Measurements from ENCODE around the gene WDR19.
"Not testable (repeated sequence)": the region's sequence is repeated elsewhere in the genome, so short reads cannot be mapped to it uniquely, and the experiment has no call there.

Gene WDR19

GRCh38 chr4:39233783-39234182 lies 51.5 kb downstream of the WDR19 start:
- no peak for DNase-seq

- DNase-seq, result no peak
Observed at GRCh38 chr4:39235021-39235420, 52.7 kb downstream of the WDR19 start.

- DNase-seq, result no peak
Observed at GRCh38 chr4:39235696-39236095, 53.4 kb downstream of the WDR19 start.

- no peak for DNase-seq
Observed at GRCh38 chr4:39237179-39237578, 54.9 kb downstream of the WDR19 start.

DNA sequence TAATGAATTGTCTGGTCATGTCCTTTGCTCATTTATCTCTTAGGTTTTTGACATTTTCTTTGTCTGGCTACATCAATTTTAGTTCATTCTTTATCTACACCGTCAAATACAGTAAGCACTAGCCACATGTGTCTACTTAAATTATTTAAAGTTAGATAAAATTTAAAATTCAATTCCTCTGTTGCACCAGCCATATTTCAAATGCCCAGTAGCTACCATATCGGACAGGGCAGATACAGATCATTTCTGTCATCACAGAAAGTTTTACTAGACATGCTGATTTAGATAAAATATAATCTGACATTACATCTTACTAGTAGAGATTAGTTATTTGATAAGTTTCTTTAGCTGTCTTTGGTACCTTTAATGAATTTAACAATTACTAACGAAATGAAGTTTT lies 61.1 kb downstream of the WDR19 start:
- DNase-seq, result no peak

GRCh38 chr4:39255266-39255665 lies 72.9 kb downstream of the WDR19 start:
- DNase-seq, result no peak

- no peak for DNase-seq
Observed at GRCh38 chr4:39255871-39256270, 73.5 kb downstream of the WDR19 start.

DNA sequence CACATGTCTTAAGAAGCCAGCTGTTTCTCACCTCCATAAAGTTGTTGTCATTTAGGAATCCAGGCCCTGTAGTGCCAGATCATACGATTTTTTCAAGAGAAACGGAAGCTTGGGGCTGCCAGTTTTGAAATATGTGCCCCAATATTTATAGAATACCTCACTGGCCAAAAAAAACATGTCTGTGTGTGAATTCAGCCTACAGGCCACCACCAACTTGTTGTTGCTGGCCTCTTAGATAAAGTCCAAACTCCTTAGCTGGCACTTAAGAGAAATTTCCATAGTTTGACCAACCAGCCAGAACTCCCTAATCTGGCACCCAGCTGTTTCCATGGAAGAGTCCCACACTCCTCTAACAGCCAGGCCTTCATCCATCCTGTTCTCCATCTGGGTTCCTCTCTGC lies 74.1 kb downstream of the WDR19 start:
- DNase-seq, result no peak

- DNase-seq, result no peak
Observed at GRCh38 chr4:39259571-39260330, 77.4 kb downstream of the WDR19 start.

GRCh38 chr4:39263895-39264294 lies 81.6 kb downstream of the WDR19 start:
- DNase-seq, result peak; percentile 20

GRCh38 chr4:39274503-39274902 lies 92.2 kb downstream of the WDR19 start:
- no peak for DNase-seq

DNA sequence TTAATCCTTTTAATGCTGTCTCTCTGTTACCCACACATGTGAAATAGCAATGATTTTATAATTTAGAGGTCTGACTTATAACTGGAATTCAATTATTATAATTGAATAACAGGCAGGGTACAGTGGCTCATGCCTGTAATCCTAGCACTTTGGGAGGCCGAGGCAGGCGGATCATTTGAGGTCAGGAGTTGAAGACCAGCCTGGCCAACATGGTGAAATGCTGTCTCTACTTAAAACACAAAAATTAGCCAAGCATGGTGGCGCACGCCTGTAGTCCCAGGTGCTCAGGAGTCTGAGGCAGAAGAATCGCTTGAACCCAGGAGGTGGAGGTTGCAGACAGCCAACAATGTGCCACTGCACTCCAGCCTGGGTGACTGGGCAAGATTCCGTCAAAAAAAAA lies 95.3 kb downstream of the WDR19 start:
- DNase-seq, result not testable (repeated sequence)

DNA sequence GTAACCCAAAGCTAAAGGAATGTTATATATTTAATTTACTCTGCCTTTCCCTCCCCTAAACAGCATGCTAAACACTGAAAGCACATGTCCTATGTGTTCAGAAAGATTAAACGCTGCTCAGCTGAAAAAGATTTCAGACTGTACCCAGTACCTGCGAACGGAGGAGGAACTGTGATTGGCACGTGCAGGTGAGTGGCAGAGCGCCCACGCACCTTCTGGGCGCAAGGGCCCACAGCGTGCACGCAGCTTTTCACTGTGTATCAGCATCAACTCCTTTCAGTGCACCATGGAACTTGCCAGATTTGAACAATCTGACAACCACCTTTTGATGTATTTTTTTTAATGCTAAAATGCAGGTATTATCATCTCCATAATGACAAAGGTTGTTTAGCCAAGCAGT lies 96.1 kb downstream of the WDR19 start:
- DNase-seq, result no peak

DNA sequence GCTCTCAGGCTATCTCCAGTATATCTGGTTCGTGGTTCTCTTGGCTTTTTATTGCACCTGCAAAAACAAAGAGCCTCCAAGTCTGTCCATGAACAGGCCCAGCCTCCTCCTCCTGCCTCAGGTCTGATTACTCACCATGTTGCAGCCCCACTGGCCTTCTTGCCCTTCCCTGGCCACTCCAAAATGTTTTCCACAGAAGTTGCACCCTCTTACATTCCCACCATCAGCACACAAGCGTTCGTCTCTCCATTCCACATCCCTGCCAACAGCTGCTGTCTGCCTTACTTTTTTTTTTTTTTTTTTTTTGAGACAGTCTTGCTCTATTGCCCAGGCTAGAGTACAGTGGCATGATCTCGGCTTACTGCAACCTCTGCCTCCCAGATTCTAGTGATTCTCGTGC lies 97.1 kb downstream of the WDR19 start:
- DNase-seq, result no peak

DNA sequence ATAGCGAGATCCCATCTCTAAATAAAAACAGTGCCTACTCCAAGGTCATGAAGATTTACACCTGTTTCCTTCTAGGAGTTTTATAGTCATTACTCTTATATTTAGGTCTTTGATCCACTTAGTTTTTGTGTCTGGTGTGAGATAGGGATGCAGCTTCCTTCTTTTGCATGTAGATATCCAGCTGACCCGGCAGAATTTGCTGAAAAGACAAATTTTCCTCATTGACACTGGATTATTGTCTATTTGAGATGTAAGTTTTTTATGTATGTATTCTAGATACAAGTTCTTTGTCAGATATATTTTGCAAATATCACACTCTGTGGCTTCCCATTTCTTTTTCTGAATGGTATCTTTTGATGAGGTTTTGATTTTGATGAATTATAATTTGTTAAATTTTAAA lies 98.4 kb downstream of the WDR19 start:
- no peak for DNase-seq

- no peak for DNase-seq
Observed at GRCh38 chr4:39285111-39285795, 102.9 kb downstream of the WDR19 start.

DNA sequence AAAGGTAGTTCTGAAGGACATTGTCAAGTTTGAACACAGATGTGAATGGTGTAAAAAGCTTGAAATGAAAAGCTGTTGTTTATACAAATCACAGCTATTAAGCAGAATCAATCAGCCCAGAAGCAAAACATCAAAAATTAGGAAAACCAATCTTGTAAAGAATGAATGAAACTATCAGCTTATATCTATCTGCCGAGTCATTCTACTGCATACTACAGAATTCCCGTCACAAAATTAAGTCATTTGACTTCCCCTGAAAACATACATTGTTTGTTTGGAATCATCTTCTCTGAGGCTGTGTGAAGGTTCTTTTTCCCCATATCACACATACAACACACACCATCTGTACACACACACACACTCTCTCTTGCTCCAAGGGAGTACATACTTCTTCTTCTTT lies 103.5 kb downstream of the WDR19 start:
- DNase-seq, result no peak

DNA sequence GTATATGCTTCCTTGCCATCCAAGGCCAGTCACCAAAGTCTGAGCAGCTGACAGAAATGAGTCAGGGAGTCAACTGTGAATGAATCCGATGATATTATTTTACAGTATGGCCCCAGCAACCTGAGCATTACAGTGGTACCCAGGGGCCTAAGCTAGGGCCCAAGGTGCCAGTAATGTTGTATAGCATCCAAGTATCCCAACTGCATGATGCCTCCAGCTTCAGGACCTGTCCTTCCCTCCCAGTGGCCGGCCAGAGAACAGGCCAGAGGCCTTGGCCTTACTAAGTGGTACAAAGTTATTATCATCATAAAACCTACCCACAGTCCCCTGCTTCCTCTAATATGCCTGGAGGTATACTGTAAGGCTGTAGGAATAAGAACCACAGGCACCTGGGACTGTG lies 103.9 kb downstream of the WDR19 start:
- no peak for DNase-seq

DNA sequence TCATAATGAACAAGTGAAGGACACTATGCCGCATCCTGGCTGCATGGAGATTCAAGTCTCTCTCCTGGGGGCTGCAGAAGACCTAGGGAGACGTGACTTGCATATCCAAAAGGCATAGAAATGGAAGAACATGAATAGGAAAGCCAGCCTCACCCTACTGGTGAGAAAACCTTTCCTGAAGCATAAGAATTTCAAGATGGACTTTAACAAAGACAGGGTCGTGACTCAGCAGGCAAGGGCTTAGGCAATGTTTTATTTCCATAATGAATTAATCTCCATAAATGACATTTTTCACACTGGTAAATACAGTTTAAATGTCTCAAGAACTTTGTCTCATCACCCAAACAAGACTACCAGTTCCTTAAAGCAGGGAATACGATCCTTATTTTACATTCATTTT lies 104.9 kb downstream of the WDR19 start:
- DNase-seq, result no peak

DNA sequence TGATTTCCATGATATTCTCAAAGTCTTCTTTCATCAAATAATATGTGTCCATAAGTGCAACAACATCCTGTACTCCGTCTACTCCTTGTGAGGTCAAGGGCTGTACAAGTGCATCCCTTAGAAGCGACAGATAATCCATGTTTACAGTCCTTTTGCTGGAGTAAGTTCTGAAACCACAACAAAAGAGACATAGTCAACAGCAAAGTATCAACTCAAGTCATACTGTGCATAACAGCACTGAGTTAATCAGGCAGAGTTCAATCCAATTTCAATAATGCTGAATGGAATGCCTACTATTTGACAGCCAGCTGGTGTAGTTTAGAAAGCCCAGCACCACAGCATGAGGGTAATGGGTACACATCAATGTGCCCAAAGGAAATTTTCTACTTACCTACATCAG lies 109.4 kb downstream of the WDR19 start:
- no peak for DNase-seq

DNA sequence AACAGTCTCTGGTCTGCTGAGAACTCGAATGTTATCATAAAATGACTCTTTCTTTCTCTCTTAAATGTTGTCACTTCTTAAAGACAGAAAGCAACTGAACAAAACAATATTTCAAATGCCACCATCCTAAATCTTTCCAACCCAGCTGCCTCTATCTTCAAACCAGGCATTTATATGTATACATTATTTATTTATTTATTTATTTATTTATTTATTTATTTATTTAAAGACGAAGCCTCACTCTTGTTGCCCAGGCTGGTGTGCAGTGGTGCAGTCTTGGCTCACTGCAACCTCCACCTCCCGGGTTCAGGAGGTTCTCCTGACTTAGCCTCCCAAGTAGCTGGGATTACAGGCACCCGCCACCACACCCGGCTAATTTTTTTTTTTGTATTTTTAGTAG lies 110.1 kb downstream of the WDR19 start:
- not testable (repeated sequence) for DNase-seq

DNA sequence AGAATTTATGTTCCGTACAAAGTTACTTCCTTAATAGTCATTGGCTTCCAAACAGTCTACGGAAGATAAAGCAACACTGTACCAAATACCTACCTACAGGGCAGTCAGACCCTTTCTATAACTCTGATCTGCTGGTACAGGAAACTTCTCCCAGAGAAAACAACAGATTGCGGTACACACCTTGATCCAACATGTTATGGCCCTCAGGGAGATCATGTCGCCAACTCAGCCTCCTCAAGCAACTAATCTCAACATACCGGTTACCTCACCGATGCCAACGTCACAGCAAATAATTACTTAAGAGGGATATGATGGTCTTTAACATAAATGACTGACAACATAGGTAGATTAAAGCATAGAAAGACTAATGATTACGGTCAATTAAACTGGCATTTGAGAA lies 113.5 kb downstream of the WDR19 start:
- DNase-seq, result no peak

GRCh38 chr4:39302901-39303300 lies 120.6 kb downstream of the WDR19 start:
- DNase-seq, result no peak

DNA sequence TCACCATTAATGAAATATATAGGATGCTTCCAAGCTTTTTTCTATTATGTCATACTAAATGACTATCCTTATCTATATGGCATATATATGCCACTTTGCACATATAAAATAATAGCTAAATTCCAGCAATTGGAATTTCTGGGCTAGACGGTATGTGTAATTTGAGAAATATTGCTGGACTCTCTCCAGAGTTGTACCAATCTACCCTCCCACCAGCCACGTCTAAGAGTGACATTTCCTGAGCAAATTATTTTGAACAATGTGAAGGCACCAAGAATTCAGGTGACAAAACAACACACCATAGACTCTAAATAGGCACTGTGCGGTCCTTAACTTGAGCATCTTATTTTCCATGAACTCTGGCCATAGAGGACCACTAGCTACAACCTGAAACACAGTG lies 121.5 kb downstream of the WDR19 start:
- no peak for DNase-seq

DNA sequence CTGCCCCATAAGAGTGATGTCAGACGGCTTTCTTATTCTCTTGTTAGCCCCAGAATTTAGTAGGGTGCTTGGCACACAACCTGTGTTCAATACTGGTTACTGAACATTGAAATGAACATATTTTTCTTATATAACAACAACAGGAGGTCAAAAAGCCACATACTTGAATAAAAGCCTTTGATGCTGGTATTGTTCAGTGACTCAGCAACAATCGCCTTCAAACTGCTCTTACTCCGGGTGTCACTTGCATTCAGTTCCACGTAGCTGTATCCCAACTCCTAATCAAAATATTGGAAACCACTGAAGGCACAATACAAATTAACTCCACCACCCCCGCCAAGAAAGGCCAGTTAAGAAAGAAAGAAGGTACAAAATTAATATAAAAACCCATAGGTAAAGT lies 122.3 kb downstream of the WDR19 start:
- DNase-seq, result peak; percentile 27
